ENCODE data around the gene MST1. TPM values are rescaled to one million over a fixed set of nuclear protein-coding genes. Genes with fewer than 3 reads are reported as not detected.

The MST1 gene
- total RNA-seq, 1 donor = 2.9 TPM

- no peak for DNase-seq (ENCODE audit: low read depth)
- no peak for TF ChIP-seq CTCF (IDR thresholded peaks at IDR 0.05; ENCODE audit: insufficient read depth, low read length)
- no peak overlapping the region for H3K4me3 ChIP-seq (ENCODE audit: low read depth, low read length)
Observed at GRCh38 chr3:49675912-49676311, 13.4 kb downstream of the MST1 start.

GRCh38 chr3:49674497-49674983, 14.7 kb downstream of the MST1 start:
- TF ChIP-seq CTCF (IDR thresholded peaks at IDR 0.05; ENCODE audit: insufficient read depth, low read length) = no peak
- no peak for DNase-seq (ENCODE audit: low read depth)
- H3K4me3 ChIP-seq (ENCODE audit: low read depth, low read length) = peak overlapping the region; percentile 85

DNA sequence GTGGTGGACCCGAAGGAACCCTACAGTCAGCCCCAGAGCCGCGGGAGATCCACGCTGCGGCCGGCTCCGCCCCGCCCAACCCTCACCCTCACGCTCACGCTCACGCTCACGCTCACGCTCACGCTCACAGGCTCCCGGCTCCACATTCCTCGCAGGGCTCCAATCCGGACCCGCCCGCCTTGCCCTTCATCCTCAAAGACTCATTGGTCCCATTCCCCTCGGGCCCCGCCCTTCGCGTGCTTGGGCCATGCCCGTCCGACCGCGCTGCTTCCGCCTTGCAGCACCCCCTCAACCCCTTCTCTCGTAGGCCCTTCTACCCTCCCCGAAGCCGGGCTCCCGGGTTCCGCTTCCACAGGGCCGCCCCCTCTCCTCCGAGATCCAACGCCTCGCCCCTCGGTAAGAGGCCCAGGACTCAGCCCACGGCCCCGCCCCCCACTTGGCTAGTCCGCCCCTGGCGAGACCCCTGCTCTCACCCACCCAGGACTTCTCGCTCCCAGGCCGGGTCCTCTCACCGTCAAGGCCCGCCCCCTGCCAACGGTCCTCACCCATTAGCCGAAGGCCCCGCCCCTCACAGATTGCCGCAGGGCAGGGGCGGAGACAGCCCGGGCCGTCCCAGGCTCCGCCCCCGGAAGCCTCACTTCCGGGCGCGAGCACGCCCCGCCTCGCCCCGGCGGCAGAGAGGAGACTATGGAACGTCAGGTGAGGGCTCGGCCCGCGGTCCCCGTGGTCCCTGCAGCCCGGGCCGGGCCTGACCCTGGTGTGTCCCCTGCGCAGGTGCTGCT, 15.4 kb downstream of the MST1 start, which contains the start of gene APEH:
TSS of gene APEH (plus strand) at position 637 of the 782 bp plus-strand sequence. CDS start at position 688, 51 bp downstream.
- H3K4me3 ChIP-seq (ENCODE audit: low read depth, low read length) = peak within 1 kb of the TSS; percentile 85
- TF ChIP-seq CTCF (IDR thresholded peaks at IDR 0.05; ENCODE audit: insufficient read depth, low read length) = no peak
- DNase-seq (ENCODE audit: low read depth) = peak; percentile 97

DNA sequence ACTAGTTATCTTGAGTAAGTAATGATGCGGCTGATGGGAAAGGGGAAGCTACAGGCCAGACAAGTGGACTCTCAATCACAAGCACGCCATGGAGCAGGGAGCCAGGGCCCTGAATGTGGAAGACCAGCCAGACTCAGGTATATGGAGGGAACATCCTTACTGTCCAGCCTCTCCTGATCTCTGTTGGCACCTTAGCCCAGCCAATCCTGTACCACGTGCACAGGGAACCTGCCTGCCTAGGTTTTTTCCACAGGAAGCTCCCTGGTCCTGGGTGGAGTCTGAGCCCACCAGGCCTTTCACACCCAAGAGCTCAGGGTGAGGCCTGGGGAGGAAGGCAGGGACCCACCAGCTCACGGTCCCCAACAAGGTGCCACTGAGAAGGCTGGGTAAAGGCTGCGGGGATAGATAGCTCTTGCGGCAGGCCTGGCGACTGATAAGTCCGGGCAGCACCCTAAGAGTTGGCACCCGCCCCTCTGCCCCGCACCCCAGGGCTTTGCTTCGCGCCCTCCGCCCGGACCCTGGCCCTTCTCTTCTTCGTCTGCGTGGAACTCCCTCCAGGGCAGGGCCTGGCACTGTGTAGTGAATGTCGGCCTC, 16.1 kb downstream of the MST1 start:
- H3K4me3 ChIP-seq (ENCODE audit: low read depth, low read length) = peak overlapping the region; percentile 85
- DNase-seq (ENCODE audit: low read depth) = no peak
- no peak for TF ChIP-seq CTCF (IDR thresholded peaks at IDR 0.05; ENCODE audit: insufficient read depth, low read length)

DNA sequence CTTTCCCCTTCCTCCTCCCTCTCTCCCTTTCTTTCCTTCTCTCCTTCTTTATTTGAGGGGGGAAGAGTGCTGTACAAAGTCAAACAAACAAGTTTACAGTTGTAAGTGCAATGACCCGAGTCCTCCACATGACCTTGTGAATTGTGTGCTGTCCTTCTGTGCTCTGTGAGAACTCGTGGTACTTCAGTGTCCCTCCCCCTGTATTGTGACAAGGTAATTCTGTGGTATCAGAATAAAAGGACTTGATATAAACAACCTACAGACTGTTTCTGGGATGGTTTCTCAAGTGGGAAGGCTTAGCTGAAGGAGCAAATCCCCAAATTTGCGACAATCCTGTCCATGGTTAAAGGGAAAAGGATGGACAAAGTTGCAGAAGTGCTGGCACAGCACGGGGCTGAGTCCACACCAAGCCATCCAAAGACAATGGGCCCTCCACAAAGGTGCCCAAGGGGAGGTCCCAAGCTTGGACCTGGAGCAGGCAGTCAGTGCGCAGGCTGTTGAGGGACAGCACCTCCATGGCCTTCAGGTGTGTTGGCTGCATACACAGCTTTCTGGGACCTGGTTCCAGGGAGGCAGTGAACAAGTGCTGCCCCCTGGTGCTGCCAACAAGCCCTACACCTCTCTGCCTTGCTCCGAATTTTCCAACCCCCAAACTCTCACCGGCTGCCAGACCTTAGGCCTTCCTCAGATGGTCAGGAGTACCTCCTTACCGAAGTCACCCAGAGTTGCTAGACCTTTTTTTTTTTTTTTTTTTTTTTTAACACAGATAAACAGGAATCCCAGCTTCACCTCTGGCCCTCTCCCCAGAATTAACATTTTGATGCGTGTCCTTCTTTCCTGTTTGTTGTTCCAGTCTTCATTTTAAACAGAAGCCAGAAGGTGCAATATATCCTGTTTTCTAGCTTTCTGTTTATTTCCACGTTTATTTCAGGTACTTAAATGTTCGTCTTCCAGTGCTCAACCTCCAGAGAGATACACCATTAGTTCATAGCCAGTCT, 17.7 kb downstream of the MST1 start:
- no peak overlapping the region for H3K4me3 ChIP-seq (ENCODE audit: low read depth, low read length)
- DNase-seq (ENCODE audit: low read depth) = peak; percentile 69
- peak; percentile 88 for TF ChIP-seq CTCF (IDR thresholded peaks at IDR 0.05; ENCODE audit: insufficient read depth, low read length)

DNA sequence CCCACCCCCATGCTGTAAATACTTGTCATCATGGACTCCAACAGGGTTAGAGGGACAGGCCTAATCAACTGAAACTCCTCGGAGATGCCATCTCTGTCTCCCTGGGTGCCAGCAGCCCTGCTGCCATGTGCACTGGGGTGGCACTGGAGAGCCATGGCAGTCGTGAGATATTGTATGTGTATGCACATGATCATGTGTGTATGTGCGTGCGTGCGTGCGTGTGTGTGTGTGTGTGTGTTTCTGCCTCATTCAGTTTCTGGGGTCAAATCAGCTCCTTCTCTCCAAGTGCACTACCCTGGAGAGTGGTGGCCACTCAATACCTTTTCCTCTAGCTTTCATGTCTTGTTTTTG, 18.4 kb downstream of the MST1 start:
- no peak for TF ChIP-seq CTCF (IDR thresholded peaks at IDR 0.05; ENCODE audit: insufficient read depth, low read length)
- no peak overlapping the region for H3K4me3 ChIP-seq (ENCODE audit: low read depth, low read length)
- DNase-seq (ENCODE audit: low read depth) = no peak
